Fibroblast of pulmonary artery (primary cell): Measurements from ENCODE around the gene RGS3.

ENCODE experiments used
- DNase-seq: peaks from one replicate; pipeline ENCODE4 v3.0.0-alpha.2; 2010; ENCODE audit warnings: low read depth
- H3K4me3 ChIP-seq: replicated peaks from 2 replicates; pipeline ENCODE4 v1.5.1; 2011; ENCODE audit warnings: low read depth, mild to moderate bottlenecking, control low read depth, low read length, moderate library complexity
- CTCF ChIP-seq: IDR thresholded peaks from 2 replicates; pipeline ENCODE4 v1.5.1; 2011; ENCODE audit warnings: mild to moderate bottlenecking, control low read depth, low read length, inconsistent platforms; ENCODE audit errors: missing control alignments

RGS3 gene

DNA sequence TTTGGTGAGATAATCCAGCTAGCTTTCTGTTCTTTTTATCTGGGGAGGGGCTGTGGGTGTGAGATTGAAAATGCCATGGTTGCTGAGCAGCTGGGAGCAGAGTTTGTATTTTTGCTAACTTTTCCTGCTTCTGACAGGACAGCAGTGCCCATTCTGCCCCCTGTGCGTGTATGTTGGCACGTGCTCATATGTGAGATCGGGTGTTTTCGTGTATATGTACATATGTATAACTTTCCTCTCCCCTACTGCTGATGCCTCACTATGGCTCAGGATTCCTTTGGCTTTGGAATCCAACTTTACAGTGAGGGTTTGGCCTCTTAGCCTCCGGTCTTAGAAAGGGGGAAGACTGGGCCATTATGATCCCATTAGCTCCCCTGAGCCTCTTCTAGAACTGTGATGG lies 38.3 kb downstream of the RGS3 start:
- DNase-seq: no peak

DNA sequence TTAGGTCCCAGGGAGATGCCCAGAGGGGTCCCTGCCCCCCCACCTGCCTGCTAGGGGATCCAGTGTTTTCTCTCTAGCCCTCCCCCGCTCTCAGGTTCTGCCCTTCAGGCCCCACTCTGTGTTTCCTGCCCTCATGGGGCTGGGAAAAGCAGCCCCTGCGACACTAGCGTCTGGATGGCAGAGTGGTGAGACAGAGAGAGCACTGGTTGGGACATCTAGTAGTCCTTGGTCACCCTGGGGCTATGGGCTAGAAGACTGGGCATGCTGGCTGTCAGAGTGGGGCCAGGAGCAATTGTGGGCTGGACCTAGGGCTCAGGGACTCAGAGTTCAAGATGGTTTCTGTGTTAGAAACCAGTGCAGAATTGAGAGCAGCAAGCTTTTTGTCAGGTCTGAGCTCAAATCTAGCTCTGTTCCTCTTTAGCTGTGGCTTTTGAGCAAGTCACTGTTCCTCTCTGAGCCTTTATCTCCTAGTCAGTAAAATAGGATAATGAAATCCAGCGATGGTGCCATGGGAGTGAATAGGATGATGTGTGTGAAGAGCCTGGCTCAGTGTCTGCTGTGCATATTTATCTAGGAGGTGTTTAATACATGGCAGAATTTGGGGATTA lies 39.0 kb downstream of the RGS3 start:
- DNase-seq: no peak
- no peak for TF ChIP-seq CTCF
- H3K4me3 ChIP-seq: peak overlapping the region; percentile 17

More for the DNA sequence above, 38.3 kb downstream of the RGS3 start:
- peak overlapping the region; percentile 25 for H3K4me3 ChIP-seq
- no peak for TF ChIP-seq CTCF

GRCh38 chr9:113503131-113503541 lies 39.6 kb downstream of the RGS3 start:
- no peak for TF ChIP-seq CTCF
- no peak for DNase-seq
- H3K4me3 ChIP-seq: no peak overlapping the region

- peak; percentile 73 for DNase-seq
- no peak for TF ChIP-seq CTCF
Observed at GRCh38 chr9:113503613-113504211, 40.2 kb downstream of the RGS3 start.

DNA sequence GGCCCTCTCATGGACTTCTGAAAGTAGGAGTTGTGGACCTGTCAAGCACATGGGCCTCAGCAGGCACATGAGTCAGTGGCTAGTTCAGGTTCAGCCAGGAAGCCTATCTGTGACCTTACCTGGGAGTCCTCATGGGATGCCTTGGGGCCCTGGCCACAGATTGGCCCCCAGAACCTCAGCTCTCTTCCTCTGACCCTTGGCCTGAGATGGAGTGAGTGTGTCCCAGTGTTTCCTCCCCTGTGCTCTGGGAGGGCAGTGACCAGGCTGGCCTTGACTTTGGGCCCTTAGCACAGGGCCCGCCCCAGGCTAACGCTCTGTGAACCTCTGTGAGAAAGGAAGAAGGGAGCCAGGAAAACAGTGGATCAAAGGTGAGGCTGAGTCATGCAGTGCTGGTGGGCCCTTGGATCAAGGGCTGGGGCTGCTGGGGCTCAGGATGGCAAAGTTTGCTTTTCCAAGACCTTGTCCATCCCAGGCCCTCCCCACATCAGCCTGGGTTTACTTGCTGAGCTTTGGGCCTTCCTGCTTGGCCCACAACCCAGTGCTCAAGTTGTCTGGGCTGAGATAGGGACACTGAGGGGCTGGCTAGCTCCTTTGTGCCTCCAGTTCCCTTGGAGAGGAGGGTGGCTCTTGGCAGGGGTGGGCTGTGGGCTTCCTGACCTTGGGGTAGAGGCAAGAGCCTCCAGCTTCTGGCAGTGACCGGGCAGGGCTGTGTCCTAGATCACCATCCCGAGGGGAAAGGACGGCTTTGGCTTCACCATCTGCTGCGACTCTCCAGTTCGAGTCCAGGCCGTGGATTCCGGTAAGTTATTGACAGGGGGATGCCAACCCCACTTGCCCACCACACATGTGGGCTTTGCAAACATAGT lies 41.4 kb downstream of the RGS3 start:
- DNase-seq: peak; percentile 14
- no peak overlapping the region for H3K4me3 ChIP-seq
- TF ChIP-seq CTCF: no peak

More at GRCh38 chr9:113503613-113504211, 40.2 kb downstream of the RGS3 start:
- H3K4me3 ChIP-seq: no peak overlapping the region

DNA sequence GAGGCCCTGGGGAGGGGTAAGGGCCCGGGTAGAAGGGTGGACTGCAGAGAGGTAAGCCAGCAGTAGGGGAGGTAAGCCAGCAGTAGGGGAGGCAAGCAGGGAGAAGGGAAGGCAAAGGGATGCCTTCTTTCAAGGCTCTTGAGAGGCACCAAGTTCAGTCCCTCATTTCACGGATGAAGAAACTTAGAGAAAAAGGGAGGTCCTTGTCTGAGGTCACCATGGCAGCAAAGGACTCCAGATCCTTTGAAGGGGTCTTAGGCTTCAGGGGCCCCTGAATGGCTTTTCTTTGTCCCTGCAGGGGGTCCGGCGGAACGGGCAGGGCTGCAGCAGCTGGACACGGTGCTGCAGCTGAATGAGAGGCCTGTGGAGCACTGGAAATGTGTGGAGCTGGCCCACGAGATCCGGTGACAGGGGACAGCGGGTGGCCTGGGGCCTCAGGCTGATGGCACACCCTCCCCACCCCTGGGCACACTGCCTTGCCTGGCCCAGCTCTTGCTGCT lies 42.6 kb downstream of the RGS3 start:
- H3K4me3 ChIP-seq: no peak overlapping the region
- no peak for TF ChIP-seq CTCF
- DNase-seq: no peak
